Ascending aorta (tissue), 2 donors: ENCODE measurements around the gene AFP. TPM values are rescaled to one million over a fixed set of nuclear protein-coding genes. Genes with fewer than 3 reads are reported as not detected.

Source experiments
- DNase-seq, 2 donors: peaks; one replicate each; pipeline ENCODE4 v3.0.0-alpha.2; 2019; ENCODE audit warnings: low spot score in 2 of 2
- H3K27ac ChIP-seq, 2 donors: fragments of 200-600 bp; sonication (generic); one replicate each; pipeline ENCODE4 v1.5.1; 2016 to 2017; ENCODE audit warnings: mild to moderate bottlenecking in 1 of 2
- H3K27me3 ChIP-seq: fragments of 200-600 bp; sonication (generic); one replicate; pipeline ENCODE4 v1.5.1; 2017
- H3K36me3 ChIP-seq, 2 donors: fragments of 200-600 bp; sonication (generic); one replicate each; pipeline ENCODE4 v1.5.1; 2016
- H3K4me1 ChIP-seq, 2 donors: fragments of 200-600 bp; sonication (generic); one replicate each; pipeline ENCODE4 v1.5.1; 2016 to 2017; ENCODE audit warnings: mild to moderate bottlenecking in 1 of 2
- H3K4me3 ChIP-seq, 2 donors: fragments of 200-600 bp; sonication (generic); one replicate each; pipeline ENCODE4 v1.5.1; 2016 to 2017; ENCODE audit warnings: mild to moderate bottlenecking in 1 of 2
- H3K9me3 ChIP-seq, 2 donors: fragments of 200-600 bp; sonication (generic); one replicate each; pipeline ENCODE4 v1.5.1; 2016
- CTCF ChIP-seq, 3 experiments: fragments of 200-600 bp in 2 of 3; fragments of 450-650 bp in 1 of 3; sonication (generic) in 2 of 3; IDR thresholded peaks; one replicate each; pipeline ENCODE4 v1.5.1; 2016 to 2019; ENCODE audit warnings: antibody characterized with exemption in 3 of 3, mild to moderate bottlenecking in 1 of 3, moderate library complexity in 1 of 3
- intact Hi-C: fragments of 100-400 bp; cut with DNase I; formaldehyde crosslinking; loops from one replicate; pipeline ENCODE4 v1.15.1; 2023
- total RNA-seq: library from RNA; depleted of rRNA; stranded (reverse); fragments of >200 nt; gene quantifications from one replicate; pipeline ENCODE4 v1.1.0, GENCODE V29; 2016

The AFP gene
- total RNA-seq, 1 donor from 2014 or later: not detected

GRCh38 chr4:73405138-73405537, 30.9 kb upstream of the AFP start:
- Histone ChIP-seq H3K4me1 (no peaks in the 10 kb centered on the region), H3K27me3 (no peaks in the 10 kb centered on the region), H3K36me3 (no peaks in the 10 kb centered on the region), H3K9me3 (no peaks in the 10 kb centered on the region), H3K27ac (no peak overlapping the region), H3K4me3 (no peak overlapping the region)
- intact Hi-C loops: no loop called here
- TF ChIP-seq CTCF (IDR thresholded peaks at IDR 0.05): no peak
- no peak for DNase-seq

- no peak overlapping the region for H3K27ac ChIP-seq
- no peak for DNase-seq
- intact Hi-C loops: no loop called here
- TF ChIP-seq CTCF (IDR thresholded peaks at IDR 0.05): no peak
- no peaks in the 10 kb centered on the region for H3K4me1 ChIP-seq
- no peaks in the 10 kb centered on the region for H3K9me3 ChIP-seq
- no peaks in the 10 kb centered on the region for H3K27me3 ChIP-seq
- H3K36me3 ChIP-seq: no peaks in the 10 kb centered on the region
- no peak overlapping the region for H3K4me3 ChIP-seq
Measured at GRCh38 chr4:73406548-73406875, 29.5 kb upstream of the AFP start.

GRCh38 chr4:73407227-73407673, 28.8 kb upstream of the AFP start:
- Histone ChIP-seq H3K27me3 (no peaks in the 10 kb centered on the region), H3K9me3 (no peaks in the 10 kb centered on the region), H3K36me3 (no peaks in the 10 kb centered on the region), H3K4me1 (no peaks in the 10 kb centered on the region), H3K4me3 (no peak overlapping the region), H3K27ac (no peak overlapping the region)
- intact Hi-C loops: no loop called here
- no peak for DNase-seq
- no peak for TF ChIP-seq CTCF (IDR thresholded peaks at IDR 0.05)

- no peaks in the 10 kb centered on the region for H3K27me3 ChIP-seq
- intact Hi-C loops: no loop called here
Measured at GRCh38 chr4:73408181-73408867, 27.7 kb upstream of the AFP start.

GRCh38 chr4:73409012-73409862, 26.8 kb upstream of the AFP start:
- no peak overlapping the region for H3K27ac ChIP-seq
- no peaks in the 10 kb centered on the region for H3K9me3 ChIP-seq
- H3K4me1 ChIP-seq: no peaks in the 10 kb centered on the region
- no peak for DNase-seq
- no peaks in the 10 kb centered on the region for H3K27me3 ChIP-seq
- no peaks in the 10 kb centered on the region for H3K36me3 ChIP-seq
- intact Hi-C loops: no loop called here
- TF ChIP-seq CTCF (IDR thresholded peaks at IDR 0.05): no peak
- no peak overlapping the region for H3K4me3 ChIP-seq

More at GRCh38 chr4:73408181-73408867, 27.7 kb upstream of the AFP start:
- no peak for DNase-seq
- no peaks in the 10 kb centered on the region for H3K4me1 ChIP-seq
- H3K36me3 ChIP-seq: no peaks in the 10 kb centered on the region
- no peak overlapping the region for H3K27ac ChIP-seq
- TF ChIP-seq CTCF (IDR thresholded peaks at IDR 0.05): no peak
- H3K4me3 ChIP-seq: no peak overlapping the region
- no peaks in the 10 kb centered on the region for H3K9me3 ChIP-seq
